NCI-H524 (cell line): ENCODE measurements around the gene KPTN.

ENCODE experiments used
- DNase-seq, 2 experiments: peaks; one replicate each; lab custom pipeline; 2025; lab: John Stamatoyannopoulos, UW

The KPTN gene

GRCh38 chr19:47469719-47470118 is 14.3 kb downstream of the KPTN start:
- peak; percentile 46 to 79 for DNase-seq

- no peak for DNase-seq
These were observed 14.7 kb downstream of the KPTN start for GRCh38 chr19:47469363-47469700.

DNA sequence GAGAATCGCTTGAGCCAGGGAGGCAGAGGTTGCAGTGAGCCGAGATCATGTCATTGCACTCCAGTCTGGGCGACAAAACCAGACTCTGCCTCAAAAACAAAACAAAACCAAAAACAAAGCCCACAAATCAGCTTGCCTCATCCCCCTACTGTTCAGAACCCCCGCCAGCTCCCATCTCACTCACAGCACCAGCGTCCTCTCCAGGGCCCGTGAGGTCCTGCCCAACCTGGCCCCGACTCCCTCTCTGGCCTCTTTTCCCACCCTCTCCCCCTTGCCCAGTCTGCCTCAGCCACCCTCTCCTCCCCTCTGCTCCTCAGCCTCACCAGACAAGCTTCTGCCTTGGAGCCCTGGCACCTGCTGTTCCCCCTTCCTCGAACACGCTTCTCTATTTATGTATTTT is 16.1 kb downstream of the KPTN start:
- no peak for DNase-seq

GRCh38 chr19:47465957-47466356 is 18.1 kb downstream of the KPTN start:
- no peak for DNase-seq

- no peak for DNase-seq
These were observed 19.2 kb downstream of the KPTN start for GRCh38 chr19:47464675-47465419.

- no peak for DNase-seq
These were observed 22.1 kb downstream of the KPTN start for GRCh38 chr19:47461876-47462275.

DNA sequence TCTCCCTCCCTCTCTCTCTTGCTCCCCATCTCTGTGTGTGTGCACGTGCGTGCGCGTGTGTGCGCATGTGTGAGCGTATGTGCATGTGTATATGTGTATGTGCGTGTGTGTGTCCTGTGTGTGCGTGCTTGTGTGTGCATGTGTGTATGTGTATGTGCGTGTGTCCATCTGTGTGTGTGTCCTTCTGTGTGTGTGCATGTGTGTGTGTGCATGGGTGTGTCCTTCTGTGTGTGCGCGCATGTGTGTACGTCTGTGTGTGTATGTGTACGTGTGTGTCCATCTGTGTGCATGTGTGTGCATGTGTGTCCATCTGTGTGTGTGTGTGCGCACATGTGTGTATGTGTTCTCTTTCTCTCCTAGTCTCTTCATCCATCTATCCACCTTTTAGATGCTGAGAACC is 24.5 kb downstream of the KPTN start:
- DNase-seq = no peak

GRCh38 chr19:47458672-47459071 is 25.3 kb downstream of the KPTN start:
- no peak for DNase-seq

DNA sequence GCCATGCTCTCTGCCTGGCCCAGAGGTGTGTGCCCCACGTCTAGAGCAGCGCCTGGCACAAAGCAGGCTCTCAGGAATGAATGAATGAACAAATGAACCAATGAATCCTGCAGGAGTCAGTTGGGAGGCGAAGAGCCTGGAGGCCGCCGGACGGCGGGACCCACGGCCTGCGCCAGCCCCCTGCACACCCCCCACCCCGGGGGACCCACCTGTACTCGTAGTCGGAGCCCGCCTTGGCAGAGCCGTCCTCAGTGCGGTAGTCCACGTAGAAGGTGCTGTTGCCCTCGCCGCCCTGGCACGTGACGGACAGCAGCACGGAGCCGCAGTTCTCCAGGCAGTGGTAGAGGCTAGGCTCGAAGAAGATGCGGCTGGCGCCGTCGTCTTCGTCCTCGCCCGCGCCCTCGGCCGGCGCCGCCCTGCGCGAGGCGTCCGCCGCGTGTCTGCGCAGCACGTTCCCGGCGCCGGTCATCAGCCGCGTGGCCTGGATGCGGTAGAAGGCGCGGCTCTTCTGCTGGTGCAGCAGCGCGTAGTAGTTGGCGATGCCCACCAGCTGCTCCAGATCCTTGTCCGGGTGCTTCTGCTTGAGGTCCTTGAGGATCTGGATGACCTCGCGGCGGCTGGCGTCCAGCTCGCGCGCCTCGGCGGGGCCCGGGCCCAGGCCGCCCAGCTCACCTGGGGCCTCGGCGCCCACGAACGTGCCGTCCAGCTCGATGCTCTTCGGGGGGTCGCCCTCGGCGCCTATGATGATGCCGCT is 27.1 kb downstream of the KPTN start:
- no peak for DNase-seq

DNA sequence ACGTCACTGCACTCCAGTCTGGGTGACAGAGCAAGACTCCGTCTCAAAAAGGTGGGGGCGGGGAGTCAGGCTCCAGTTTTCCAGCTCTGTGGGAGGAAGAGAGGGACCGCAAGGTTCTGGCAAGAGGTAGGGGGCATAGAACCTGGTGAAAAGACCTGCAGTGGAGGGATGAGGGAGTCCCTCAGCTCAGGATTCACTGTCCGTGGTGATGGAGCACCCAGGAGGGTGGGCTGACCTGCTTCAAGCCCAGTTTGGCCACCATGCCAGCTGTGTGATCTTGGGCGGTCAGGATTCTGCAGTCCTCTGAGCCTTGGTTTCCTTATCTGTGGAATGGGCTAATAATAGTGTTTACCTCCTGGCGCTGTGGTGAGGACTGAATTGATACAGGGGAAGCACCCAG is 33.5 kb downstream of the KPTN start:
- no peak for DNase-seq

DNA sequence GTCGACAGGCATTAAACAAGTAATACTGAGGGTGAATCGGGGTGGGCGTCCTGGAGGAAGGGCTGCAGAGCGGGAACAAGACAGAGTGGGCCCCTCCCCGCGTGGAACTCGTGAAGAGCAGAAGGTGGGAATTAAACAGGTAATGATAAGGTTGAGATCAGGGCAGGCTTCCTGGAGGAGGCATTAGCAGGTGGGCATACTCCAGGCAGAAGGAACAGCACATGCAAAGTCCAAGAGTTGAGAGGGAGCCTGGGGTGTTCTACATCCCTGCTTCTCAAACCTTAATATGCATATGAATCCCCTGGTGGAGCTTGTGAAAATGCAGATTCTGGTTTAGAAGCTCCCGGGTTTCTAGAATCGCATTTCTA is 35.7 kb downstream of the KPTN start:
- no peak for DNase-seq

DNA sequence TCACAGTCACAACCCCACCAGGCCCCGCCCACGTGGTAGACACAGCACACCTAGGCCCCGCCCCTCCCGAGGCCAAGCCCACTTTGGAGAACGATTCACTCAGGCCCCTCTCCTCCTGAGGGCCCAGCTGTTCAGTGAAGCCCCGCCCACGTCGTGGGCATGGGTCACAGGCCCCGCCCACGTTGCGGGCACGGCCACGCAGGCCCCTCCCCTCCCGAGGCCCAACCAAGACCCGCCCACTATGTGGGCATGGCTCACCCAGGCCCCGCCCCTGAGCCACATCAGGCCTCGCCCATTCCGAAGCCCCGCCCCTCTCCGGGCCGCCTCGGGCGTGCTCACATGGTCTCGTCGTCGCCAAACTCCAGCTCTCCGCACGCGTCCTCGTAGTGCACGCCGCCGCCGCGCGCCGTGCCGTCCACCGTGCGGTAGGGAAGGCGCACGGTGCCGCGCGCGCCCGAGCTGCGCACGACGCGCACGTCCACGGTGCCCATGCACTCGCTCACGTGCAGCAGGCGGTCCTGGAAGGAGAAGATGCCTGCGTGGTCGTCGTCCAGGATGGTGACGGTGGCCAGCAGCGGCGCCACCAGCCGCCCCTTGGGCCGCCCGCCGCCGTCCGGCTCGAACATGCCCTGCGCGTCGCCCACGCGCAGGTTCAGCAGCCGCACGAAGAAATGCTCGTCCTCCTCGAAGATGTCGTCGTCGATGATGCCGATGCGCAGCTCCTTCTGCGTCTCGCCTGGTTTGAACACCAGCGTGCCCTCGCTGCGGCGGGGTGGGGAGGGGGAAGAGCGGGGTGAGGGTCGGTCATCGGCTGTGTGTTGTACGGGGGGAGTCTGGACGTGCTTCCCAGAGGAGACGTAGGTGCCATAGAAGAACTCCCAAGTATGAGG is 36.3 kb downstream of the KPTN start:
- DNase-seq = peak in 1 of 2 experiments; percentile 42

DNA sequence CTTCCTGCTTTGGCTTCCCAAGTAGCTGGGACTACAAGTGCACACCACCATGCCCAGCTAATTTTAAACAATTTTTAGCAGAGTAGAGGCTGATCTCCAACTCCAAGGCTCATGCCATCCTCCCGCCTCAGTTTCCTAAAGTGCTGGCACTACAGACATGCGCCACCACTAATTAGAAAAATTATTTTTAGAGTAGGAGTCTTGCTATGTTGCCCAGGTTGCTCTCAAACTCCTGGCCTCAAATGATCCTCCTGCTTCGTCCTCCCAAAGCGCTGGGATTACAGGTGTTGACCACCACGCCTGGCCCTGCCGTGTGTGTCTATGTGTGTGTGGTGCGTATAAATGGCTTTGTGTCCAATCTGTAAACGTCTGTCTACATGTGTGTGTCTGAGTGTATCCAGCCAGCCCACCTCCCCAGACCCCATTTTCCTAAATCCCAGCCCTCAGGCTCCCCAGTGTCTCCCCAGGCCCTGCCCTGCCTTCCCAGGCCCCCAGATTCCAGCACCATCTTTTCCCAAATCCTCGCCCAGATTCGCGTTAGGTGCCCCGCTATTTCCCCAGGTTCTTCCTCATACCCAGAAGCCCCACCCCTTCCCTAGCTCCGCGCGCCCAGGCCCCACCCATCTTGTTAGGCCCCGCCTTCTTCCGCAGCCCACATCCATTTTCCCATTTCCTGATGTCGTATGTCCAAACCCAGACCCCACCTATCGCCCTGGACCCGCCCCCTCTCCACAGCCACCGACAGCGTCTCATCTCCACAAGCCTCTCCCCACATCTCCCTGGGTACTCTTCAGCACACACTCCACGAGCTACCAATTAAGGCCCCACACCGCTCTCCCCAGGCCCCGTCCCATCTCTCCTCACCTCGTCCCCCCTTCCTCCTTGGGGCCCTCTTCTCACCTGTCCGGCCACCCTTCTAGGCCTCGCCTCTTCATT is 37.2 kb downstream of the KPTN start:
- no peak for DNase-seq

GRCh38 chr19:47445937-47446402 is 38.0 kb downstream of the KPTN start:
- peak; percentile 33 to 70 for DNase-seq

DNA sequence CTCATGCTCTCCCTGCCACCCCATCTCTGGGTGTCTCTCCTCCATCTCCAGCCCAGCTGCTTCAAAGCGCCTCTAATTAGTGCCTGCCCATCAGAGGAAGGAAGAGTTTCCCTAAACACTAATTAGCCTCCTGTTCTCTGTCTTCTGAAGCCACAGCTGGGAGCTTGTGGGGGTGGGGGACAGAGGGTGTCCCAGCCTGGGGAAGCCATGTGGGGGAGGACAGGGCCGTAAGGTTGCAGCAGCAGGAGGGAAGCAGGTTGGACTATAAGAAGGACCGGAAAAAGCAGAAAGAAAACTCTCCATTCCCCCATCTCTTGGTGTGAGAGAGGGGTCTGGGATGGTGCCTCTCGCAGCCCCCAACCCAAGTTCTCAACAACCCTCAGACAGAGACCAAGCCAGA is 38.5 kb downstream of the KPTN start:
- DNase-seq = peak; percentile 65 to 67

GRCh38 chr19:47444388-47444821 is 39.6 kb downstream of the KPTN start:
- no peak for DNase-seq

GRCh38 chr19:47443331-47443730 is 40.7 kb downstream of the KPTN start:
- DNase-seq = no peak

GRCh38 chr19:47438793-47439220 is 45.2 kb downstream of the KPTN start:
- no peak for DNase-seq

- DNase-seq = no peak
These were observed 46.5 kb downstream of the KPTN start for GRCh38 chr19:47437500-47437899.

GRCh38 chr19:47436712-47437401 is 47.2 kb downstream of the KPTN start:
- DNase-seq = peak; percentile 61 to 86
